ENCODE results near the gene NT5C1B.

NT5C1B gene

GRCh38 chr2:18522484-18523146 is 66.8 kb downstream of the NT5C1B start (continued):
- TF ChIP-seq PATZ1 (CRISPR knock-in tag; IDR thresholded peaks at IDR 0.05; ENCODE audit: borderline replicate concordance) (no peak), ARNTL (CRISPR knock-in tag; IDR thresholded peaks at IDR 0.05; ENCODE audit: borderline replicate concordance, low read depth) (no peak), GLIS3 (CRISPR knock-in tag; IDR thresholded peaks at IDR 0.05) (no peak), CREB5 (CRISPR knock-in tag; IDR thresholded peaks at IDR 0.05; ENCODE audit: low read depth) (no peak), CSRNP3 (CRISPR knock-in tag; IDR thresholded peaks at IDR 0.05) (no peak)

- no peak for TF ChIP-seq PATZ1 (CRISPR knock-in tag; IDR thresholded peaks at IDR 0.05; ENCODE audit: borderline replicate concordance)
- 0 out of 2 replicates have a peak, but pooled peaks have one; percentile 12 for TF ChIP-seq TSHZ2 (CRISPR knock-in tag; IDR thresholded peaks at IDR 0.05)
- peak; percentile 90 for ATAC-seq
Observed at GRCh38 chr2:18520451-18521425, 68.6 kb downstream of the NT5C1B start.

- TF ChIP-seq SNAI2 (CRISPR knock-in tag; IDR thresholded peaks at IDR 0.05) = no peak
- no peak for TF ChIP-seq ISL1 (CRISPR knock-in tag; IDR thresholded peaks at IDR 0.05)
- no peak for TF ChIP-seq CREB5 (CRISPR knock-in tag; IDR thresholded peaks at IDR 0.05; ENCODE audit: low read depth)
- no peak for TF ChIP-seq ZFP30 (CRISPR knock-in tag; IDR thresholded peaks at IDR 0.05)
- no peak for TF ChIP-seq ZNF70 (CRISPR knock-in tag; IDR thresholded peaks at IDR 0.05)
- no peak for TF ChIP-seq ZNF8 (CRISPR knock-in tag; IDR thresholded peaks at IDR 0.05)
- TF ChIP-seq TCF4 (CRISPR knock-in tag; IDR thresholded peaks at IDR 0.05; ENCODE audit: borderline replicate concordance) = no peak
- TF ChIP-seq ARNTL (CRISPR knock-in tag; IDR thresholded peaks at IDR 0.05; ENCODE audit: borderline replicate concordance, low read depth) = no peak
- no peak for TF ChIP-seq RARB (CRISPR knock-in tag; IDR thresholded peaks at IDR 0.05)
- TF ChIP-seq TSHZ2 (CRISPR knock-in tag; IDR thresholded peaks at IDR 0.05) = no peak
- no peak for TF ChIP-seq TOX (CRISPR knock-in tag; IDR thresholded peaks at IDR 0.05; ENCODE audit: borderline replicate concordance)
- ATAC-seq = peak; percentile 42
Observed at GRCh38 chr2:18519914-18520450, 69.4 kb downstream of the NT5C1B start.

Data from SK-N-SH treated with all-trans-retinoic acid at 6 μM for 48 hours (cell line).